IgD-negative memory B cell (primary cell): ENCODE measurements around the gene HDHD2. TPM values are rescaled to one million over a fixed set of nuclear protein-coding genes. Genes with fewer than 3 reads are reported as not detected.

Experiments
- polyA plus RNA-seq: library from polyadenylated mRNA; unstranded; fragments of 300-500 nt; fragmentation: Illumina TruSeq; gene quantifications from one replicate; pipeline ENCODE4 v1.2.3, GENCODE V29; 2021

The HDHD2 gene
- polyA plus RNA-seq, 1 donor from 2014 or later = 46.7 TPM

Other genes with a start within 250 kb of the HDHD2 start
- gene PIAS2, start 233.0 kb downstream of the HDHD2 start, polyA plus RNA-seq = 15.8 TPM
- gene KATNAL2, start 232.9 kb downstream of the HDHD2 start, polyA plus RNA-seq = 0.59 TPM
- gene ELOA2, start 114.9 kb downstream of the HDHD2 start, polyA plus RNA-seq = not detected
- gene IER3IP1, start 25.9 kb upstream of the HDHD2 start, polyA plus RNA-seq = 12.7 TPM
- gene SKOR2, start 101.2 kb upstream of the HDHD2 start, polyA plus RNA-seq = not detected